GM12878 (cell line): ENCODE data around the gene RPGRIP1. TPM values are rescaled to one million over a fixed set of nuclear protein-coding genes. Genes with fewer than 3 reads are reported as not detected.

Experiments used
- BCL11A ChIP-seq: IDR thresholded peaks from 2 replicates; pipeline ENCODE4 v1.6.1; 2011; ENCODE audit warnings: low read depth, low read length
- BHLHE40 ChIP-seq, 2 experiments: fragments of 450-650 bp in 1 of 2; IDR thresholded peaks; 2 replicates each; pipeline ENCODE4 v1.6.1; 2011 to 2017; ENCODE audit warnings: low read depth in 2 of 2, borderline replicate concordance in 1 of 2, improper control_type of control experiment in 1 of 2, low read length in 1 of 2, mild to moderate bottlenecking in 1 of 2
- EP300 ChIP-seq, 2 experiments: fragments of 150-350 bp in 1 of 2; IDR thresholded peaks; 2 replicates each; pipeline ENCODE4 v1.6.1; 2011 to 2012; ENCODE audit warnings: low read depth in 2 of 2, low read length in 2 of 2, borderline replicate concordance in 1 of 2, improper control_type of control experiment in 1 of 2, inconsistent platforms in 1 of 2; ENCODE audit not compliant: control insufficient read depth in 1 of 2
- ETV6 ChIP-seq, 2 experiments: fragments of 450-650 bp in 1 of 2; IDR thresholded peaks in 1 of 2; conservative IDR thresholded peaks in 1 of 2; 2 replicates each; pipeline ENCODE4 v1.6.1; 2014; ENCODE audit warnings: antibody characterized with exemption in 1 of 2, borderline replicate concordance in 1 of 2, low read depth in 1 of 2, mild to moderate bottlenecking in 1 of 2, moderate library complexity in 1 of 2
- GABPA ChIP-seq: IDR thresholded peaks from 2 replicates; pipeline ENCODE4 v1.6.1; 2014; ENCODE audit warnings: antibody characterized with exemption, low read depth, mild to moderate bottlenecking, inconsistent platforms
- HDAC2 ChIP-seq: fragments of 200-600 bp; sonication (generic); IDR thresholded peaks from 2 replicates; pipeline ENCODE4 v1.6.1; 2017
- MEF2B ChIP-seq: fragments of 450-650 bp; IDR thresholded peaks from 2 replicates; pipeline ENCODE4 v1.6.1; 2018; ENCODE audit warnings: mild to moderate bottlenecking, moderate library complexity; ENCODE audit not compliant: partially characterized antibody, poor library complexity, severe bottlenecking
- PAX8 ChIP-seq: fragments of 450-650 bp; IDR thresholded peaks from 2 replicates; pipeline ENCODE4 v1.6.1; 2017; ENCODE audit warnings: mild to moderate bottlenecking, moderate library complexity
- RAD51 ChIP-seq: fragments of 450-650 bp; IDR thresholded peaks from 2 replicates; pipeline ENCODE4 v1.6.1; 2016; ENCODE audit warnings: moderate library complexity, mild to moderate bottlenecking, inconsistent platforms
- RBBP5 ChIP-seq: fragments of 200-600 bp; sonication (generic); conservative IDR thresholded peaks from 2 replicates; pipeline ENCODE4 v1.6.1; 2016
- SMAD5 ChIP-seq: IDR thresholded peaks from 2 replicates; pipeline ENCODE4 v1.6.1; 2016; ENCODE audit warnings: antibody characterized with exemption, low read depth
- SMC3 ChIP-seq: IDR thresholded peaks from 2 replicates; pipeline ENCODE4 v1.6.1; 2011; ENCODE audit warnings: low read length, improper control_type of control experiment, borderline replicate concordance
- SPI1 ChIP-seq: IDR thresholded peaks from 2 replicates; pipeline ENCODE4 v1.6.1; 2011; ENCODE audit warnings: low read depth, mild to moderate bottlenecking, low read length, moderate library complexity, borderline replicate concordance; ENCODE audit not compliant: insufficient read depth
- STAT1 ChIP-seq: fragments of 450-650 bp; conservative IDR thresholded peaks from 2 replicates; pipeline ENCODE4 v1.6.1; 2014; ENCODE audit warnings: antibody characterized with exemption, mild to moderate bottlenecking
- YBX1 ChIP-seq: fragments of 450-650 bp; IDR thresholded peaks from 2 replicates; pipeline ENCODE4 v1.6.1; 2016; ENCODE audit warnings: antibody characterized with exemption
- ZNF384 ChIP-seq: IDR thresholded peaks from 2 replicates; pipeline ENCODE4 v1.6.1; 2012; ENCODE audit warnings: low read depth, mild to moderate bottlenecking, low read length, improper control_type of control experiment, borderline replicate concordance
- polyA plus RNA-seq, 11 experiments: library from polyadenylated mRNA; depleted of rRNA in 4 of 11; unstranded in 6 of 11; stranded (reverse) in 5 of 11; fragments of >200 nt; fragmentation: Nextera tagmentation in 4 of 11; fragmentation: Illumina TruSeq in 1 of 11; extraction: Ambion mirVana in 4 of 11; extraction: Trizol in 1 of 11; gene quantifications; 1 replicate in 1 of 11; 2 replicates in 10 of 11; pipeline versions ENCODE4 v1.2.1 to v1.2.3, GENCODE V29; 2011 to 2016; ENCODE audit warnings: inconsistent platforms in 2 of 11, missing spikeins in 2 of 11, low read depth in 1 of 11
- total RNA-seq, 4 experiments: library from RNA; depleted of rRNA in 3 of 4; stranded (reverse); fragments of >200 nt in 3 of 4; fragmentation: Illumina TruSeq in 1 of 4; extraction: Trizol in 1 of 4; gene quantifications; 2 replicates each; pipeline versions ENCODE4 v1.2.1 to v1.2.3, GENCODE V29; 2013 to 2021
- TF ChIP-seq, protein P1 (sequence below): IDR thresholded peaks from 2 replicates; pipeline ENCODE4 v1.6.1; 2011; ENCODE audit warnings: mild to moderate bottlenecking, low read depth, low read length, moderate library complexity; ENCODE audit not compliant: insufficient replicate concordance
- TF ChIP-seq, protein P2 (sequence below): fragments of 150-350 bp; IDR thresholded peaks from 2 replicates; pipeline ENCODE4 v1.6.1; 2016; ENCODE audit warnings: low read depth, low read length
- TF ChIP-seq, protein P3 (sequence below): fragments of 450-650 bp; IDR thresholded peaks from 2 replicates; pipeline ENCODE4 v1.6.1; 2016; ENCODE audit warnings: mild to moderate bottlenecking
- TF ChIP-seq, protein P4 (sequence below): fragments of 450-650 bp; IDR thresholded peaks from 2 replicates; pipeline ENCODE4 v1.6.1; 2017; ENCODE audit warnings: mild to moderate bottlenecking
- TF ChIP-seq, protein P5 (sequence below): IDR thresholded peaks from 2 replicates; pipeline ENCODE4 v1.6.1; 2011; ENCODE audit warnings: low read depth, mild to moderate bottlenecking, low read length, moderate library complexity, borderline replicate concordance; ENCODE audit errors: extremely low read depth

Gene RPGRIP1
- total and polyA plus RNA-seq, 10 of the 15 experiments (the other 5 are each of a cell fraction or from before 2014, with no cell fraction given) = 0.07 to 1.1 (median 0.30) TPM; not detected in 1

DNA sequence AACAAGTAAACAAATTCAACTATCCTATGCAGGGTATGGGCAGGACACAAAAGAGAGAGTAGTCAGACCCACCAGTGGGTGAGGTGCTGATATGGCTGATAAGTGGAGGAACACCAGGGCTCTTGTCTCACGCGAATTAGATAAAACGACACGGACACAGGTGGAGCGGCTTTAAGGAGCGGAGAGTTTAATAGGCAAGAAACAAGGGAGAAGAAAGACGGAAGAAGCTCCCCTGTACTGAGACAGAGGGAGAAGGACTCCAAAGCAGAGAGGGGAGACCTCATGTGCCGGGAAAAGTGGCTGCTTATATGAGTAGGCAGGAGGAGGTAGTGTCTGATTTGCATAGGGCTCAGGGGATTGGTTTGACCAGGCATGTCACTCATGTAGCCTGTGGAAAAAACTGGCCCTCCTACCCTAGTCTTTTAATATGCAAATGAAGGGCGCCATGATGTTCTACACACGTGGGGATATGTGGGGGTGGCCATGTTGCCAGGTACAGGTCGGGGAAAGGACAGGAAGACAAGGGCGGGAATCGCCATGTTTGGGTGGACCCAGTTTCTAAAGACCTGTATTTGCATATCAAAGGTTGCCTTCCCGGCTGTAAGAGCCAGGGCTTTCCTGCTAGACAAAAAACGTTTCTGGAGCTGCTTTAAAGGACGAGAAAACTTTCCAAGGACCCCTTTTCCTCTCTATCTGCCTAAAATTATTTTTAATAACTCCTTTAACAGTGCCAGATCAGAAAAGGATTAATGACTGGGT is 28.8 kb downstream of the RPGRIP1 start (continued):
- TF ChIP-seq, protein P1, sequence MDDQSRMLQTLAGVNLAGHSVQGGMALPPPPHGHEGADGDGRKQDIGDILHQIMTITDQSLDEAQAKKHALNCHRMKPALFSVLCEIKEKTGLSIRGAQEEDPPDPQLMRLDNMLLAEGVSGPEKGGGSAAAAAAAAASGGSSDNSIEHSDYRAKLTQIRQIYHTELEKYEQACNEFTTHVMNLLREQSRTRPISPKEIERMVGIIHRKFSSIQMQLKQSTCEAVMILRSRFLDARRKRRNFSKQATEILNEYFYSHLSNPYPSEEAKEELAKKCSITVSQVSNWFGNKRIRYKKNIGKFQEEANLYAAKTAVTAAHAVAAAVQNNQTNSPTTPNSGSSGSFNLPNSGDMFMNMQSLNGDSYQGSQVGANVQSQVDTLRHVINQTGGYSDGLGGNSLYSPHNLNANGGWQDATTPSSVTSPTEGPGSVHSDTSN = peak; percentile 93
- TF ChIP-seq RBBP5 = no peak
- TF ChIP-seq, protein P2, sequence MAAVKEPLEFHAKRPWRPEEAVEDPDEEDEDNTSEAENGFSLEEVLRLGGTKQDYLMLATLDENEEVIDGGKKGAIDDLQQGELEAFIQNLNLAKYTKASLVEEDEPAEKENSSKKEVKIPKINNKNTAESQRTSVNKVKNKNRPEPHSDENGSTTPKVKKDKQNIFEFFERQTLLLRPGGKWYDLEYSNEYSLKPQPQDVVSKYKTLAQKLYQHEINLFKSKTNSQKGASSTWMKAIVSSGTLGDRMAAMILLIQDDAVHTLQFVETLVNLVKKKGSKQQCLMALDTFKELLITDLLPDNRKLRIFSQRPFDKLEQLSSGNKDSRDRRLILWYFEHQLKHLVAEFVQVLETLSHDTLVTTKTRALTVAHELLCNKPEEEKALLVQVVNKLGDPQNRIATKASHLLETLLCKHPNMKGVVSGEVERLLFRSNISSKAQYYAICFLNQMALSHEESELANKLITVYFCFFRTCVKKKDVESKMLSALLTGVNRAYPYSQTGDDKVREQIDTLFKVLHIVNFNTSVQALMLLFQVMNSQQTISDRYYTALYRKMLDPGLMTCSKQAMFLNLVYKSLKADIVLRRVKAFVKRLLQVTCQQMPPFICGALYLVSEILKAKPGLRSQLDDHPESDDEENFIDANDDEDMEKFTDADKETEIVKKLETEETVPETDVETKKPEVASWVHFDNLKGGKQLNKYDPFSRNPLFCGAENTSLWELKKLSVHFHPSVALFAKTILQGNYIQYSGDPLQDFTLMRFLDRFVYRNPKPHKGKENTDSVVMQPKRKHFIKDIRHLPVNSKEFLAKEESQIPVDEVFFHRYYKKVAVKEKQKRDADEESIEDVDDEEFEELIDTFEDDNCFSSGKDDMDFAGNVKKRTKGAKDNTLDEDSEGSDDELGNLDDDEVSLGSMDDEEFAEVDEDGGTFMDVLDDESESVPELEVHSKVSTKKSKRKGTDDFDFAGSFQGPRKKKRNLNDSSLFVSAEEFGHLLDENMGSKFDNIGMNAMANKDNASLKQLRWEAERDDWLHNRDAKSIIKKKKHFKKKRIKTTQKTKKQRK = no peak
- peak; percentile 94 for TF ChIP-seq SMAD5
- TF ChIP-seq YBX1 = no peak
- TF ChIP-seq ZNF384 = peak; percentile 75
- TF ChIP-seq EP300 (IDR thresholded peaks at IDR 0.05; ENCODE audit: borderline replicate concordance in 1 of 2, control insufficient read depth in 1 of 2, low read depth in 2 of 2, low read length in 2 of 2) = no peak
- TF ChIP-seq STAT1 = no peak
- TF ChIP-seq RAD51 = peak; percentile 86
- TF ChIP-seq SMC3 = no peak
- TF ChIP-seq, protein P3, sequence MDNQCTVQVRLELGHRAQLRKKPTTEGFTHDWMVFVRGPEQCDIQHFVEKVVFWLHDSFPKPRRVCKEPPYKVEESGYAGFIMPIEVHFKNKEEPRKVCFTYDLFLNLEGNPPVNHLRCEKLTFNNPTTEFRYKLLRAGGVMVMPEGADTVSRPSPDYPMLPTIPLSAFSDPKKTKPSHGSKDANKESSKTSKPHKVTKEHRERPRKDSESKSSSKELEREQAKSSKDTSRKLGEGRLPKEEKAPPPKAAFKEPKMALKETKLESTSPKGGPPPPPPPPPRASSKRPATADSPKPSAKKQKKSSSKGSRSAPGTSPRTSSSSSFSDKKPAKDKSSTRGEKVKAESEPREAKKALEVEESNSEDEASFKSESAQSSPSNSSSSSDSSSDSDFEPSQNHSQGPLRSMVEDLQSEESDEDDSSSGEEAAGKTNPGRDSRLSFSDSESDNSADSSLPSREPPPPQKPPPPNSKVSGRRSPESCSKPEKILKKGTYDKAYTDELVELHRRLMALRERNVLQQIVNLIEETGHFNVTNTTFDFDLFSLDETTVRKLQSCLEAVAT = no peak
- TF ChIP-seq BHLHE40 (IDR thresholded peaks at IDR 0.05; ENCODE audit: borderline replicate concordance in 1 of 2, low read depth in 2 of 2, low read length in 1 of 2) = peak; percentile 48 to 58; a peak in 2 of 4 replicates
- TF ChIP-seq, protein P4, sequence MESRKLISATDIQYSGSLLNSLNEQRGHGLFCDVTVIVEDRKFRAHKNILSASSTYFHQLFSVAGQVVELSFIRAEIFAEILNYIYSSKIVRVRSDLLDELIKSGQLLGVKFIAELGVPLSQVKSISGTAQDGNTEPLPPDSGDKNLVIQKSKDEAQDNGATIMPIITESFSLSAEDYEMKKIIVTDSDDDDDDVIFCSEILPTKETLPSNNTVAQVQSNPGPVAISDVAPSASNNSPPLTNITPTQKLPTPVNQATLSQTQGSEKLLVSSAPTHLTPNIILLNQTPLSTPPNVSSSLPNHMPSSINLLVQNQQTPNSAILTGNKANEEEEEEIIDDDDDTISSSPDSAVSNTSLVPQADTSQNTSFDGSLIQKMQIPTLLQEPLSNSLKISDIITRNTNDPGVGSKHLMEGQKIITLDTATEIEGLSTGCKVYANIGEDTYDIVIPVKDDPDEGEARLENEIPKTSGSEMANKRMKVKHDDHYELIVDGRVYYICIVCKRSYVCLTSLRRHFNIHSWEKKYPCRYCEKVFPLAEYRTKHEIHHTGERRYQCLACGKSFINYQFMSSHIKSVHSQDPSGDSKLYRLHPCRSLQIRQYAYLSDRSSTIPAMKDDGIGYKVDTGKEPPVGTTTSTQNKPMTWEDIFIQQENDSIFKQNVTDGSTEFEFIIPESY = no peak
- no peak for TF ChIP-seq MEF2B
- TF ChIP-seq, protein P5, sequence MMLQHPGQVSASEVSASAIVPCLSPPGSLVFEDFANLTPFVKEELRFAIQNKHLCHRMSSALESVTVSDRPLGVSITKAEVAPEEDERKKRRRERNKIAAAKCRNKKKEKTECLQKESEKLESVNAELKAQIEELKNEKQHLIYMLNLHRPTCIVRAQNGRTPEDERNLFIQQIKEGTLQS = no peak
- no peak for TF ChIP-seq ETV6 (conservative IDR thresholded peaks at IDR 0.05 in 1 of 2, IDR thresholded peaks at IDR 0.05 in 1 of 2; ENCODE audit: borderline replicate concordance in 1 of 2, low read depth in 1 of 2)
- TF ChIP-seq PAX8 = no peak
- no peak for TF ChIP-seq SPI1
- TF ChIP-seq BCL11A = no peak
- TF ChIP-seq GABPA = no peak
- TF ChIP-seq HDAC2 = no peak
